ENCODE results near the gene ECEL1.

Gene ECEL1

DNA sequence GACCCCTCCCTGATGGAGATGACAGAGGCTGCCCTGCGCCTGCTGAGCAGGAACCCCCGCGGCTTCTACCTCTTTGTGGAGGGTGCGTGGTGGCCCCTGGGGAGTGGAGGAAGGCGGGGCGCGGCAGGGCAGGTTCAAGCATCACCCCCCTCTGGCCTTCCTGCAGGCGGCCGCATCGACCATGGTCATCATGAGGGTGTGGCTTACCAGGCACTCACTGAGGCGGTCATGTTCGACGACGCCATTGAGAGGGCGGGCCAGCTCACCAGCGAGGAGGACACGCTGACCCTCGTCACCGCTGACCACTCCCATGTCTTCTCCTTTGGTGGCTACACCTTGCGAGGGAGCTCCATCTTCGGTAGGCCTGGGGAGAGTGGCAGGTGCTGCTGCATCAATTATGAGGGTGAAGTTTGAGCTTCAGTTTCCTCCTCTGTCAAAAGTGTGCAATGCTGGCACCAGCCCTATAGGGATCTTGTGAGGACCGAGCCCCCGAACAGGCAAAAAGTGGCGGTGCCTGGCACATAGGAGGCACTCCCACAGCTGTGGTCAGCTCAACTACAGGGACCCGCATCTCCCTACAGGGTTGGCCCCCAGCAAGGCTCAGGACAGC, 29.5 kb downstream of the ECEL1 start:
- Histone ChIP-seq H3K27ac (ENCODE audit: extremely low read depth, low read depth, low read length) (no peak overlapping the region), H3K36me3 (ENCODE audit: control insufficient read depth in 2 of 2, insufficient read depth in 1 of 2, low read length in 2 of 2) (no peaks in the 10 kb centered on the region), H3K9me3 (ENCODE audit: control insufficient read depth, insufficient read depth, low read depth, low read length) (no peaks in the 10 kb centered on the region), H3K4me3 (ENCODE audit: low read depth, low read length) (no peak overlapping the region), H3K4me1 (ENCODE audit: control insufficient read depth, insufficient read depth, low read length) (no peaks in the 10 kb centered on the region)
- ChIA-PET CTCF (interaction anchor here (0.7 to 1.1 kb wide), 3 partner anchors 14 to 440 kb away, joined by 3 to 4 read pairs (median 3); no protein-coding TSS in a partner anchor), POLR2A (no interaction called here)
- TF ChIP-seq ZNF404 (tag by site-specific recombination; IDR thresholded peaks at IDR 0.05) = no peak
- no peak for TF ChIP-seq ZNF501 (tag by site-specific recombination; IDR thresholded peaks at IDR 0.05)
- TF ChIP-seq GLIS1 (tag by site-specific recombination; IDR thresholded peaks at IDR 0.05) = peak; percentile 30; the same call in 1 of the 2 replicates
- no peak for TF ChIP-seq EGR2 (tag by site-specific recombination; IDR thresholded peaks at IDR 0.05; ENCODE audit: low read depth)

- TF ChIP-seq ZNF560 (tag by site-specific recombination; IDR thresholded peaks at IDR 0.05; ENCODE audit: borderline replicate concordance) (no peak), EGR2 (tag by site-specific recombination; IDR thresholded peaks at IDR 0.05; ENCODE audit: low read depth) (peak; percentile 77), ZNF140 (tag by site-specific recombination; IDR thresholded peaks at IDR 0.05) (no peak), ZFHX2 (tag by site-specific recombination; conservative IDR thresholded peaks at IDR 0.05) (peak; percentile 75), TSHZ1 (tag by site-specific recombination; IDR thresholded peaks at IDR 0.05; ENCODE audit: borderline replicate concordance) (no peak)
- no peaks in the 10 kb centered on the region for H3K9me3 ChIP-seq (ENCODE audit: control insufficient read depth, insufficient read depth, low read depth, low read length)
- POLR2A ChIA-PET = no interaction called here
- no peaks in the 10 kb centered on the region for H3K36me3 ChIP-seq (ENCODE audit: control insufficient read depth in 2 of 2, insufficient read depth in 1 of 2, low read length in 2 of 2)
- H3K4me1 ChIP-seq (ENCODE audit: control insufficient read depth, insufficient read depth, low read length) = no peaks in the 10 kb centered on the region
- no peak overlapping the region for H3K27ac ChIP-seq (ENCODE audit: extremely low read depth, low read depth, low read length)
- CTCF ChIA-PET = interaction anchor here (0.6 to 1.1 kb wide), 4 partner anchors 13 to 440 kb away, joined by 3 to 5 read pairs (median 4); no protein-coding TSS in a partner anchor
- H3K4me3 ChIP-seq (ENCODE audit: low read depth, low read length) = no peak overlapping the region
Measured at GRCh38 chr2:232457121-232458011, 30.3 kb downstream of the ECEL1 start.

DNA sequence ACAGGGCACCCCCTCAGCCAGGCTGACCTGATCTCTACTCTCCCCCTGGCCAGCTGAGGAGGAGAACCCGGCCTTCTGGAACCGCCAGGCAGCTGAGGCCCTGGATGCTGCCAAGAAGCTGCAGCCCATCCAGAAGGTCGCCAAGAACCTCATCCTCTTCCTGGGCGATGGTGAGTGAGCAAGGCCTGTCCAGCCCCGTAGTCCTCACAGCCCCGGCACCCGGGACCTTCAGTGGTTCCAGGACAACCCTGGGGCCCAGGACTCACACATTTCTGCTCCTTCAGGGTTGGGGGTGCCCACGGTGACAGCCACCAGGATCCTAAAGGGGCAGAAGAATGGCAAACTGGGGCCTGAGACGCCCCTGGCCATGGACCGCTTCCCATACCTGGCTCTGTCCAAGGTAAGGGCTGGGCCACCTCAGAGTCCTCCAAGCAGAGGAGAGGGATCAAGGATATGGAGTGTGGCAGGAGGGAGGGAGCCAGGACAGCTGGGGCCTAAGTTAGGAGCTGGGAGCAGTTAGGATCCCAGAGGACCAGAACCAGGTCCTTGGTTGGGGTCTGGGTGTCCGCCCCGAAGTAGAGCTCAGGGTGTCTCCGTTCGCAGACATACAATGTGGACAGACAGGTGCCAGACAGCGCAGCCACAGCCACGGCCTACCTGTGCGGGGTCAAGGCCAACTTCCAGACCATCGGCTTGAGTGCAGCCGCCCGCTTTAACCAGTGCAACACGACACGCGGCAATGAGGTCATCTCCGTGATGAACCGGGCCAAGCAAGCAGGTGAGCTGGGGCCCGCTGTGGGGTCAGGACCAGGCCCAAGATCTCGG, 31.1 kb downstream of the ECEL1 start:
- ChIA-PET CTCF (no interaction called here), POLR2A (no interaction called here)
- no peak overlapping the region for H3K4me3 ChIP-seq (ENCODE audit: low read depth, low read length)
- TF ChIP-seq ZNF624 (tag by site-specific recombination; IDR thresholded peaks at IDR 0.05) (no peak), BCL11B (tag by site-specific recombination; IDR thresholded peaks at IDR 0.05; ENCODE audit: low read depth) (no peak), ZNF501 (tag by site-specific recombination; IDR thresholded peaks at IDR 0.05) (no peak), ZNF221 (tag by site-specific recombination; IDR thresholded peaks at IDR 0.05; ENCODE audit: borderline replicate concordance) (no peak)
- TF ChIP-seq, protein P1, sequence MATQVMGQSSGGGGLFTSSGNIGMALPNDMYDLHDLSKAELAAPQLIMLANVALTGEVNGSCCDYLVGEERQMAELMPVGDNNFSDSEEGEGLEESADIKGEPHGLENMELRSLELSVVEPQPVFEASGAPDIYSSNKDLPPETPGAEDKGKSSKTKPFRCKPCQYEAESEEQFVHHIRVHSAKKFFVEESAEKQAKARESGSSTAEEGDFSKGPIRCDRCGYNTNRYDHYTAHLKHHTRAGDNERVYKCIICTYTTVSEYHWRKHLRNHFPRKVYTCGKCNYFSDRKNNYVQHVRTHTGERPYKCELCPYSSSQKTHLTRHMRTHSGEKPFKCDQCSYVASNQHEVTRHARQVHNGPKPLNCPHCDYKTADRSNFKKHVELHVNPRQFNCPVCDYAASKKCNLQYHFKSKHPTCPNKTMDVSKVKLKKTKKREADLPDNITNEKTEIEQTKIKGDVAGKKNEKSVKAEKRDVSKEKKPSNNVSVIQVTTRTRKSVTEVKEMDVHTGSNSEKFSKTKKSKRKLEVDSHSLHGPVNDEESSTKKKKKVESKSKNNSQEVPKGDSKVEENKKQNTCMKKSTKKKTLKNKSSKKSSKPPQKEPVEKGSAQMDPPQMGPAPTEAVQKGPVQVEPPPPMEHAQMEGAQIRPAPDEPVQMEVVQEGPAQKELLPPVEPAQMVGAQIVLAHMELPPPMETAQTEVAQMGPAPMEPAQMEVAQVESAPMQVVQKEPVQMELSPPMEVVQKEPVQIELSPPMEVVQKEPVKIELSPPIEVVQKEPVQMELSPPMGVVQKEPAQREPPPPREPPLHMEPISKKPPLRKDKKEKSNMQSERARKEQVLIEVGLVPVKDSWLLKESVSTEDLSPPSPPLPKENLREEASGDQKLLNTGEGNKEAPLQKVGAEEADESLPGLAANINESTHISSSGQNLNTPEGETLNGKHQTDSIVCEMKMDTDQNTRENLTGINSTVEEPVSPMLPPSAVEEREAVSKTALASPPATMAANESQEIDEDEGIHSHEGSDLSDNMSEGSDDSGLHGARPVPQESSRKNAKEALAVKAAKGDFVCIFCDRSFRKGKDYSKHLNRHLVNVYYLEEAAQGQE (tag by site-specific recombination; IDR thresholded peaks at IDR 0.05) = 0 out of 2 replicates have a peak, but pooled peaks have one; percentile 10
- H3K36me3 ChIP-seq (ENCODE audit: control insufficient read depth in 2 of 2, insufficient read depth in 1 of 2, low read length in 2 of 2) = no peaks in the 10 kb centered on the region
- H3K9me3 ChIP-seq (ENCODE audit: control insufficient read depth, insufficient read depth, low read depth, low read length) = no peaks in the 10 kb centered on the region
- H3K4me1 ChIP-seq (ENCODE audit: control insufficient read depth, insufficient read depth, low read length) = no peaks in the 10 kb centered on the region
- H3K27ac ChIP-seq (ENCODE audit: extremely low read depth, low read depth, low read length) = no peak overlapping the region

All from HEK293 (cell line).